B cell (primary cell): ENCODE data around the gene UBASH3B.

ENCODE experiments used
- CTCF ChIP-seq: fragments of 200-600 bp; IDR thresholded peaks from one replicate; pipeline ENCODE4 v1.8.0; 2022; ENCODE audit warnings: antibody characterized with exemption, mild to moderate bottlenecking
- EZH2 ChIP-seq: IDR thresholded peaks from 2 replicates; pipeline ENCODE4 v1.6.1; 2012; ENCODE audit warnings: borderline replicate concordance, low read depth, mild to moderate bottlenecking, moderate library complexity, low read length; ENCODE audit not compliant: insufficient read depth, poor library complexity, severe bottlenecking

GRCh38 chr11:122853971-122854446 lies 198.5 kb downstream of the UBASH3B start:
- peak; percentile 84 for TF ChIP-seq CTCF
- TF ChIP-seq EZH2, result no peak
